Epithelial cell of esophagus (primary cell): Measurements from ENCODE around the gene NDST4.

Experiments
- DNase-seq: peaks from one replicate; pipeline ENCODE4 v3.0.0; 2010; ENCODE audit warnings: low read depth
- H3K4me3 ChIP-seq: 2 replicates; pipeline ENCODE4 v1.5.1; 2011; ENCODE audit warnings: mild to moderate bottlenecking, low read length, control low read depth
- TF ChIP-seq, protein P1 (sequence below): IDR thresholded peaks from 2 replicates; pipeline ENCODE4 v1.5.1; 2011; ENCODE audit warnings: low read depth, mild to moderate bottlenecking, low read length, control low read depth, inconsistent platforms; ENCODE audit not compliant: insufficient read depth; ENCODE audit errors: missing control alignments

NDST4 gene

GRCh38 chr4:114964026-114964425, 149.4 kb downstream of the NDST4 start:
- TF ChIP-seq, protein P1, sequence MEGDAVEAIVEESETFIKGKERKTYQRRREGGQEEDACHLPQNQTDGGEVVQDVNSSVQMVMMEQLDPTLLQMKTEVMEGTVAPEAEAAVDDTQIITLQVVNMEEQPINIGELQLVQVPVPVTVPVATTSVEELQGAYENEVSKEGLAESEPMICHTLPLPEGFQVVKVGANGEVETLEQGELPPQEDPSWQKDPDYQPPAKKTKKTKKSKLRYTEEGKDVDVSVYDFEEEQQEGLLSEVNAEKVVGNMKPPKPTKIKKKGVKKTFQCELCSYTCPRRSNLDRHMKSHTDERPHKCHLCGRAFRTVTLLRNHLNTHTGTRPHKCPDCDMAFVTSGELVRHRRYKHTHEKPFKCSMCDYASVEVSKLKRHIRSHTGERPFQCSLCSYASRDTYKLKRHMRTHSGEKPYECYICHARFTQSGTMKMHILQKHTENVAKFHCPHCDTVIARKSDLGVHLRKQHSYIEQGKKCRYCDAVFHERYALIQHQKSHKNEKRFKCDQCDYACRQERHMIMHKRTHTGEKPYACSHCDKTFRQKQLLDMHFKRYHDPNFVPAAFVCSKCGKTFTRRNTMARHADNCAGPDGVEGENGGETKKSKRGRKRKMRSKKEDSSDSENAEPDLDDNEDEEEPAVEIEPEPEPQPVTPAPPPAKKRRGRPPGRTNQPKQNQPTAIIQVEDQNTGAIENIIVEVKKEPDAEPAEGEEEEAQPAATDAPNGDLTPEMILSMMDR: no peak
- no peak for DNase-seq
- H3K4me3 ChIP-seq: no peak overlapping the region

DNA sequence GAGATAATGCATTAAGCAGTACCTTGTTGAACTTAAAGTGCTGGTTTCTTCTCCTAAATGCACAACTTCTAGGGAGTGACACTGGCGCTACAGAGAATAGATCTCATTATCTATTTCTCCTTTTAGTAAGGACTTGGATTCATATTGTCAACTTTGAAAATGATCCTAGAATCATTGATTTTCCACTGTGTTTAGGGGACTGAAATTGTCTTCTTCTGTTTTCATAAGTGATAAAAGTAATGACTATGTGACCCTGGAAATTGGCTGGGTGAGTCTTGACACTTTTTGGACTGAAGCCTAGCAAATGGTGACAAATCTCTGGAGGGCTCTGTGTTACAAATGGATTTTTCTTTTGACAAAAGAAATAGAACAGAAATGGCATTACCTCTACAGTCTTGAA, 167.8 kb downstream of the NDST4 start:
- no peak for DNase-seq
- TF ChIP-seq, protein P1: no peak
- no peak overlapping the region for H3K4me3 ChIP-seq

DNA sequence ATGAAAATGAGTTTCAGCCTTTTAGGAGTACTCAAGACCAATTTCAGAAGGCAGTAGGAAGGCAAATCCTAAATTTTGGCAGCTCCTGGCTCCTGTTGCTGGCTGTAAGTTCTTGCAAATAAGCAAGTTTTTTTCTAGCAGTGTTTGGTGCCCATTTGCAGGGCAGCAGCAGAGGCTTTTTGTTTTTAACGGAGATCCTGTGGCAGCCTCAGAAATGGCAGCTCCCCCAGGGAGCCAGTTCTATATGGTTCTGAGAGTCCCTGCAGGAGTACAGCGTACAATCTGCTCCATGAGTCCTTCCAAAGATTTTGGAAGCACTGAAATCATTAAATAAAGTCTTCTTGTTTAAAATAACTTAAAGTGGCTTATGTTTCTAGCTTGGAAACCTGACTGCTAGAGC, 171.9 kb downstream of the NDST4 start:
- DNase-seq: no peak
- H3K4me3 ChIP-seq: no peak overlapping the region
- TF ChIP-seq, protein P1: no peak

DNA sequence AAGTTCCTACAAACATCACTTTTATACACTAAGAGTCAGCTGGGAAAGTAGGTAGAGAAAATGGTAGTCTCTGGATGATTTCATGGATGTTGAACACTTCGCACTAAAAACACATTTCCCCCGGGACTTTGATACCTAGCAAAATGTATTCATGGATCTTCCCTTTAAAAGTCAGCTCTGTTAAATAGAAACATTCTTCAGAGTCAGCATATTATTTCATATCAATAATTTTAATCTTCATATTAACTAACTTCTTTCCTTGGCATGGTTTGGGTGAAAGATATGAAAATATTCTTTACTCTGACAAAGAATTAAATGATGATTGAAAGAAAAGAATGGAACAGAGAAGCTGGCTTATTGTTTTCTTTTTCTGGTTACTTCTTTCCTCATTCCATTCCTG, 185.5 kb downstream of the NDST4 start:
- TF ChIP-seq, protein P1: no peak
- no peak overlapping the region for H3K4me3 ChIP-seq
- no peak for DNase-seq

GRCh38 chr4:114926583-114926982, 186.8 kb downstream of the NDST4 start:
- TF ChIP-seq, protein P1: no peak
- no peak for DNase-seq
- no peak overlapping the region for H3K4me3 ChIP-seq

DNA sequence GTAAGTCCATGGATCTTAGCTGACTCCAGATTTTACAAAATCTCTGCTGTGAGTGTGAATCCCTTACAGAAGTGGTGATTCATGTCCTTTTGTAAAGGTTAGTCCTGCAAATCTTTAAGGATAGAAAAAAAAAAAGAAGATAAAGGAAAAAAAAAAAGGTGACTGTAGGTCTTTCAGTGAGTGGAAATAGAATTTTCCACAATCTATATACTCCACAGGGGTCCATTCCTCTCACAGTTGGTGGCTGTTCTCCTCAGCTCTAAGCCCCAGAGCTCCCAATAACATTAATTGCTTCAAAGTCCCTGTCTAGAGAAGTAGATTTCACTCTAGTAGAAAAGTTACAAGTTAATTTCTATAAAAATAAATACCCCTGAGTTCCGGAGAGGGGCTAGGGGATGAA, 189.1 kb downstream of the NDST4 start:
- no peak overlapping the region for H3K4me3 ChIP-seq
- DNase-seq: no peak
- TF ChIP-seq, protein P1: no peak

DNA sequence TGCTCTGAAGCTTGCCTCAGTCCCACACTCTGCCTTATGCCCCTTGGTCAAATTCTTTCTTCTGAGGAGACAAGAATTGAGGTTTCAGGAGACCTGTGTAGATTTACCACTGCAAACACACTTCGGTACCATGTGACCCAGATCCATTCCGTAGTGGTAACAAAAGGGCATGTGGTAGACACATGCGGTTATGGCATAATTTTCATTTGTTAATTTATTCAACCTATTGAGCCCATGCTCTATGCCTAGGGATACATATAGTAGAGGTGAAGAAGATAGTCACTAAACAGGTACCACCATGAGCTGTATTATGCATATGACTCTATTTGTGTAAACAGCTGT, 190.9 kb downstream of the NDST4 start:
- DNase-seq: no peak
- H3K4me3 ChIP-seq: no peak overlapping the region
- TF ChIP-seq, protein P1: no peak
